IMR-90 (cell line): ENCODE measurements around the gene MGAT5B.

Source experiments
- MAZ ChIP-seq: IDR thresholded peaks from 2 replicates; pipeline ENCODE4 v1.6.1; 2012; ENCODE audit warnings: low read depth, mild to moderate bottlenecking, low read length, improper control_type of control experiment, moderate library complexity, borderline replicate concordance
- POLR2A ChIP-seq: IDR thresholded peaks from 2 replicates; pipeline ENCODE4 v1.6.1; 2012; ENCODE audit warnings: mild to moderate bottlenecking, low read depth, low read length
- RAD21 ChIP-seq: IDR thresholded peaks from 2 replicates; pipeline ENCODE4 v1.6.1; 2012; ENCODE audit warnings: low read length, improper control_type of control experiment
- RFX5 ChIP-seq: IDR thresholded peaks from 2 replicates; pipeline ENCODE4 v1.8.0; 2012; ENCODE audit warnings: low read depth, mild to moderate bottlenecking, low read length, moderate library complexity
- TF ChIP-seq, protein P1 (sequence below): conservative IDR thresholded peaks from 2 replicates; pipeline ENCODE4 v1.5.1; 2012; ENCODE audit warnings: mild to moderate bottlenecking, low read depth, low read length, improper control_type of control experiment

GRCh38 chr17:76972046-76972641, 103.9 kb downstream of the MGAT5B start:
- TF ChIP-seq, protein P1, sequence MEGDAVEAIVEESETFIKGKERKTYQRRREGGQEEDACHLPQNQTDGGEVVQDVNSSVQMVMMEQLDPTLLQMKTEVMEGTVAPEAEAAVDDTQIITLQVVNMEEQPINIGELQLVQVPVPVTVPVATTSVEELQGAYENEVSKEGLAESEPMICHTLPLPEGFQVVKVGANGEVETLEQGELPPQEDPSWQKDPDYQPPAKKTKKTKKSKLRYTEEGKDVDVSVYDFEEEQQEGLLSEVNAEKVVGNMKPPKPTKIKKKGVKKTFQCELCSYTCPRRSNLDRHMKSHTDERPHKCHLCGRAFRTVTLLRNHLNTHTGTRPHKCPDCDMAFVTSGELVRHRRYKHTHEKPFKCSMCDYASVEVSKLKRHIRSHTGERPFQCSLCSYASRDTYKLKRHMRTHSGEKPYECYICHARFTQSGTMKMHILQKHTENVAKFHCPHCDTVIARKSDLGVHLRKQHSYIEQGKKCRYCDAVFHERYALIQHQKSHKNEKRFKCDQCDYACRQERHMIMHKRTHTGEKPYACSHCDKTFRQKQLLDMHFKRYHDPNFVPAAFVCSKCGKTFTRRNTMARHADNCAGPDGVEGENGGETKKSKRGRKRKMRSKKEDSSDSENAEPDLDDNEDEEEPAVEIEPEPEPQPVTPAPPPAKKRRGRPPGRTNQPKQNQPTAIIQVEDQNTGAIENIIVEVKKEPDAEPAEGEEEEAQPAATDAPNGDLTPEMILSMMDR = no peak
- TF ChIP-seq RFX5 = no peak
- TF ChIP-seq MAZ = no peak
- no peak for TF ChIP-seq POLR2A
- TF ChIP-seq RAD21 = no peak
